GM12878 (cell line): ENCODE results near the gene PNPO. TPM values are rescaled to one million over a fixed set of nuclear protein-coding genes. Genes with fewer than 3 reads are reported as not detected.

Source experiments
- ATAC-seq: fragments of 200-7000 bp; cut with Tn5 transposase; 3 replicates; pipeline ENCODE4 v1.9.1; 2020; ENCODE audit warnings: mild to moderate bottlenecking, moderate library complexity
- BruUV-seq: library from RNA; stranded (reverse); fragments of 400-500 nt; replicated peaks from 2 replicates; lab custom pipeline; 2021; lab: Mats Ljungman, UMichigan
- CTCF ChIA-PET: fragments of 300-600 bp; sonication (Branson Sonifier 250); formaldehyde crosslinking; extraction: SDS; loops from one replicate; lab custom pipeline; 2021; ENCODE audit warnings: inconsistent platforms; lab: Yijun Ruan, JAX
- POLR2A ChIA-PET: fragments of 350-600 bp; formaldehyde crosslinking; extraction: SDS; loops from one replicate; lab custom pipeline; 2021; ENCODE audit warnings: inconsistent platforms; lab: Charles Lee
- RAD21 ChIA-PET: fragments of 300-600 bp; sonication (Branson Sonifier 250); formaldehyde crosslinking; loops from one replicate; lab custom pipeline; 2023; ENCODE audit warnings: antibody characterized with exemption; ENCODE audit not compliant: unreplicated experiment; lab: Charles Lee
- SMC1A ChIA-PET: fragments of 300-600 bp; sonication (Branson Sonifier 250); formaldehyde crosslinking; loops from one replicate; lab custom pipeline; 2023; ENCODE audit not compliant: unreplicated experiment, uncharacterized antibody; lab: Charles Lee
- DNase-seq: peaks from one replicate; pipeline ENCODE4 v3.0.0-alpha.2; 2011; ENCODE audit warnings: low read depth, low spot score
- FAIRE-seq: peaks from 3 replicates; lab custom pipeline; 2011; peaks lifted over from hg19 to GRCh38; lab: Jason Lieb, UNC
- H2AFZ ChIP-seq: 2 replicates; pipeline ENCODE4 v1.6.0; 2011; ENCODE audit warnings: low read depth, low read length, control low read depth; ENCODE audit not compliant: control insufficient read depth
- H3K27ac ChIP-seq: 2 replicates; pipeline ENCODE4 v1.5.1; 2011; ENCODE audit warnings: control low read depth; ENCODE audit not compliant: control insufficient read depth, insufficient read depth
- H3K27me3 ChIP-seq, 2 experiments: replicated peaks in 1 of 2; 2 replicates each; pipeline versions ENCODE4 v1.6.0 to v1.6.1; 2011; ENCODE audit warnings: low read length in 1 of 2; ENCODE audit not compliant: control insufficient read depth in 2 of 2, insufficient read depth in 2 of 2
- H3K36me3 ChIP-seq, 2 experiments: 2 replicates each; pipeline ENCODE4 v1.5.1; 2011; ENCODE audit warnings: low read length in 1 of 2; ENCODE audit not compliant: control insufficient read depth in 2 of 2, insufficient read depth in 2 of 2
- H3K4me1 ChIP-seq: 2 replicates; pipeline ENCODE4 v1.6.1; 2011; ENCODE audit warnings: mild to moderate bottlenecking, low read length, moderate library complexity, mixed read lengths; ENCODE audit not compliant: control insufficient read depth, insufficient read depth
- H3K4me2 ChIP-seq: 2 replicates; pipeline ENCODE4 v1.6.0; 2011; ENCODE audit warnings: control low read depth; ENCODE audit not compliant: control insufficient read depth, insufficient read depth
- H3K4me3 ChIP-seq: fragments of 200-600 bp; sonication (generic); 2 replicates; pipeline ENCODE4 v1.5.1; 2016
- H3K79me2 ChIP-seq: 2 replicates; pipeline ENCODE4 v1.6.0; 2011; ENCODE audit warnings: low read length; ENCODE audit not compliant: control insufficient read depth, insufficient read depth
- H3K9ac ChIP-seq: 2 replicates; pipeline ENCODE4 v1.8.0; 2011; ENCODE audit warnings: low read length, control low read depth, mixed read lengths; ENCODE audit not compliant: control insufficient read depth, insufficient read depth
- H3K9me3 ChIP-seq: replicated peaks from 3 replicates; pipeline ENCODE4 v1.5.1; 2011; ENCODE audit warnings: mild to moderate bottlenecking, low read length; ENCODE audit not compliant: control insufficient read depth, insufficient read depth
- H4K20me1 ChIP-seq: 2 replicates; pipeline ENCODE4 v1.6.0; 2011; ENCODE audit not compliant: control insufficient read depth, insufficient read depth
- ASH2L ChIP-seq: fragments of 300-600, 200-600 bp; sonication (generic); IDR thresholded peaks from 2 replicates; pipeline ENCODE4 v1.6.1; 2017; ENCODE audit warnings: low read depth, mild to moderate bottlenecking, borderline replicate concordance
- CHD4 ChIP-seq: fragments of 200-600 bp; sonication (generic); IDR thresholded peaks from 2 replicates; pipeline ENCODE4 v1.6.1; 2016; ENCODE audit warnings: mild to moderate bottlenecking
- ESRRA ChIP-seq: IDR thresholded peaks from 2 replicates; pipeline ENCODE4 v1.6.1; 2012; ENCODE audit warnings: mild to moderate bottlenecking, low read length, improper control_type of control experiment
- MTA3 ChIP-seq: IDR thresholded peaks from 2 replicates; pipeline ENCODE4 v1.6.1; 2012; ENCODE audit warnings: low read length, inconsistent platforms, borderline replicate concordance
- NFIC ChIP-seq: IDR thresholded peaks from 2 replicates; pipeline ENCODE4 v1.6.1; 2012; ENCODE audit warnings: low read depth, mild to moderate bottlenecking, inconsistent platforms, low read length, moderate library complexity
- RAD21 ChIP-seq: IDR thresholded peaks from 2 replicates; pipeline ENCODE4 v1.6.1; 2011; ENCODE audit warnings: mild to moderate bottlenecking, low read depth, low read length, moderate library complexity; ENCODE audit not compliant: insufficient read depth
- ZSCAN29 ChIP-seq: fragments of 450-650 bp; IDR thresholded peaks from 2 replicates; pipeline ENCODE4 v1.6.1; 2017; ENCODE audit warnings: mild to moderate bottlenecking, moderate library complexity
- WGBS: methylation state at CpG from one replicate; pipeline ENCODE4 v1.1.6; 2016; ENCODE audit warnings: low lambda C conversion rate; ENCODE audit not compliant: insufficient replicate concordance, insufficient coverage; ENCODE audit errors: missing lambda C conversion rate; 5-methylcytosine and 5-hydroxymethylcytosine counted together
- in situ Hi-C: fragments of 300-500 bp; cut with MboI; formaldehyde crosslinking; loops from 9 replicates; pipeline ENCODE4 v1.14.3; 2018; ENCODE audit warnings: mixed read lengths
- intact Hi-C: fragments of 100-400 bp; cut with micrococcal nuclease; formaldehyde crosslinking; loops from one replicate; pipeline ENCODE4 v1.14.2; 2022; ENCODE audit not compliant: unreplicated experiment
- polyA plus RNA-seq, 11 experiments: library from polyadenylated mRNA; depleted of rRNA in 4 of 11; unstranded in 6 of 11; stranded (reverse) in 5 of 11; fragments of >200 nt; fragmentation: Nextera tagmentation in 4 of 11; fragmentation: Illumina TruSeq in 1 of 11; extraction: Ambion mirVana in 4 of 11; extraction: Trizol in 1 of 11; gene quantifications; 1 replicate in 1 of 11; 2 replicates in 10 of 11; pipeline versions ENCODE4 v1.2.1 to v1.2.3, GENCODE V29; 2011 to 2016; ENCODE audit warnings: inconsistent platforms in 2 of 11, missing spikeins in 2 of 11, low read depth in 1 of 11
- total RNA-seq, 4 experiments: library from RNA; depleted of rRNA in 3 of 4; stranded (reverse); fragments of >200 nt in 3 of 4; fragmentation: Illumina TruSeq in 1 of 4; extraction: Trizol in 1 of 4; gene quantifications; 2 replicates each; pipeline versions ENCODE4 v1.2.1 to v1.2.3, GENCODE V29; 2013 to 2021
- TF ChIP-seq, protein P1 (sequence below): fragments of 450-650 bp; IDR thresholded peaks from 2 replicates; pipeline ENCODE4 v1.6.1; 2017; ENCODE audit warnings: mild to moderate bottlenecking, moderate library complexity
- TF ChIP-seq, protein P2 (sequence below): fragments of 450-650 bp; IDR thresholded peaks from 2 replicates; pipeline ENCODE4 v1.6.1; 2018; ENCODE audit warnings: borderline replicate concordance, mild to moderate bottlenecking; ENCODE audit not compliant: partially characterized antibody
- TF ChIP-seq, protein P3 (sequence below): fragments of 450-650 bp; IDR thresholded peaks from 2 replicates; pipeline ENCODE4 v1.6.1; 2017; ENCODE audit warnings: mild to moderate bottlenecking
- TF ChIP-seq, protein P4 (sequence below): fragments of 450-650 bp; IDR thresholded peaks from 2 replicates; pipeline ENCODE4 v1.6.1; 2016; ENCODE audit warnings: mild to moderate bottlenecking, moderate library complexity, borderline replicate concordance

Gene PNPO
- total and polyA plus RNA-seq, 10 of the 15 experiments (the other 5 are each of a cell fraction or from before 2014, with no cell fraction given): 13.9 to 52.6 (median 37.3) TPM

DNA sequence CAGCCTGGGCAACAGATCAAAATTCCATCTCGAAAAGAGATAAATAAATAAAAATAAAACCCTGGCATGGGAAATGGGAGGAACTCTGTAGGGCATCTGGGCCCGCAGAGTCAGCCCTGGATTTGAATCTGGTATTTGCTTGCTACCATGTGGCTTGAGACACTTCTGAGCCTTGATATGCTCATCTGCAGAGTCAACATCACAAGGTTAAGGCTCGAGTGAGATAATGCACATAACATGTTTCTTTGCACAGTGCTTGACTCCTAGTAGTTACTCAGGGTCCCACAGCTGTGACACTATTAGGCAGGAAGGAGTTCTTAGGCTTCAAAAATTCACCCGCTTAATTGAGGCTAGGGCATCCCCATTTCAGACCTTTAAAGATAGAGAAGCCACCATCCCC is 50.8 kb downstream of the PNPO start:
- Histone ChIP-seq H3K27me3 (no peaks in the 10 kb centered on the region), H3K9me3 (no peaks in the 10 kb centered on the region), H3K27ac (no peak overlapping the region), H3K36me3 (no peaks in the 10 kb centered on the region), H2AFZ (no peak overlapping the region), H4K20me1 (no peaks in the 10 kb centered on the region), H3K4me1 (peaks cover 13% of the 10 kb centered on the region), H3K9ac (no peak overlapping the region), H3K4me3 (no peak overlapping the region), H3K4me2 (no peak overlapping the region), H3K79me2 (no peaks in the 10 kb centered on the region)
- intact Hi-C loops: no loop called here
- 38% methylated on average over 4 of the region's 4 CpGs for WGBS
- no peak for DNase-seq
- POLR2A ChIA-PET: interaction anchor here (1.0 kb wide), 2 partner anchors 9 kb away, joined by 3 read pairs; no protein-coding TSS in a partner anchor
- in situ Hi-C loops: no loop called here
- CTCF ChIA-PET: interaction anchor here (2.3 kb wide), 1 partner anchor 13 kb away, joined by 9 read pairs; no protein-coding TSS in a partner anchor
- FAIRE-seq: no peak
- no TSS peak for BruUV-seq
- no peak for ATAC-seq
- SMC1A ChIA-PET: interaction anchor here (1.6 kb wide), 1 partner anchor 10 kb away, joined by 6 read pairs; no protein-coding TSS in a partner anchor
- RAD21 ChIA-PET: interaction anchor here (2.2 kb wide), 1 partner anchor 42 kb away, joined by 6 read pairs; no protein-coding TSS in a partner anchor
- TF ChIP-seq, protein P1, sequence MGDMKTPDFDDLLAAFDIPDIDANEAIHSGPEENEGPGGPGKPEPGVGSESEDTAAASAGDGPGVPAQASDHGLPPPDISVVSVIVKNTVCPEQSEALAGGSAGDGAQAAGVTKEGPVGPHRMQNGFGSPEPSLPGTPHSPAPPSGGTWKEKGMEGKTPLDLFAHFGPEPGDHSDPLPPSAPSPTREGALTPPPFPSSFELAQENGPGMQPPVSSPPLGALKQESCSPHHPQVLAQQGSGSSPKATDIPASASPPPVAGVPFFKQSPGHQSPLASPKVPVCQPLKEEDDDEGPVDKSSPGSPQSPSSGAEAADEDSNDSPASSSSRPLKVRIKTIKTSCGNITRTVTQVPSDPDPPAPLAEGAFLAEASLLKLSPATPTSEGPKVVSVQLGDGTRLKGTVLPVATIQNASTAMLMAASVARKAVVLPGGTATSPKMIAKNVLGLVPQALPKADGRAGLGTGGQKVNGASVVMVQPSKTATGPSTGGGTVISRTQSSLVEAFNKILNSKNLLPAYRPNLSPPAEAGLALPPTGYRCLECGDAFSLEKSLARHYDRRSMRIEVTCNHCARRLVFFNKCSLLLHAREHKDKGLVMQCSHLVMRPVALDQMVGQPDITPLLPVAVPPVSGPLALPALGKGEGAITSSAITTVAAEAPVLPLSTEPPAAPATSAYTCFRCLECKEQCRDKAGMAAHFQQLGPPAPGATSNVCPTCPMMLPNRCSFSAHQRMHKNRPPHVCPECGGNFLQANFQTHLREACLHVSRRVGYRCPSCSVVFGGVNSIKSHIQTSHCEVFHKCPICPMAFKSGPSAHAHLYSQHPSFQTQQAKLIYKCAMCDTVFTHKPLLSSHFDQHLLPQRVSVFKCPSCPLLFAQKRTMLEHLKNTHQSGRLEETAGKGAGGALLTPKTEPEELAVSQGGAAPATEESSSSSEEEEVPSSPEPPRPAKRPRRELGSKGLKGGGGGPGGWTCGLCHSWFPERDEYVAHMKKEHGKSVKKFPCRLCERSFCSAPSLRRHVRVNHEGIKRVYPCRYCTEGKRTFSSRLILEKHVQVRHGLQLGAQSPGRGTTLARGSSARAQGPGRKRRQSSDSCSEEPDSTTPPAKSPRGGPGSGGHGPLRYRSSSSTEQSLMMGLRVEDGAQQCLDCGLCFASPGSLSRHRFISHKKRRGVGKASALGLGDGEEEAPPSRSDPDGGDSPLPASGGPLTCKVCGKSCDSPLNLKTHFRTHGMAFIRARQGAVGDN: no peak
- TF ChIP-seq ZSCAN29: no peak
- TF ChIP-seq, protein P2, sequence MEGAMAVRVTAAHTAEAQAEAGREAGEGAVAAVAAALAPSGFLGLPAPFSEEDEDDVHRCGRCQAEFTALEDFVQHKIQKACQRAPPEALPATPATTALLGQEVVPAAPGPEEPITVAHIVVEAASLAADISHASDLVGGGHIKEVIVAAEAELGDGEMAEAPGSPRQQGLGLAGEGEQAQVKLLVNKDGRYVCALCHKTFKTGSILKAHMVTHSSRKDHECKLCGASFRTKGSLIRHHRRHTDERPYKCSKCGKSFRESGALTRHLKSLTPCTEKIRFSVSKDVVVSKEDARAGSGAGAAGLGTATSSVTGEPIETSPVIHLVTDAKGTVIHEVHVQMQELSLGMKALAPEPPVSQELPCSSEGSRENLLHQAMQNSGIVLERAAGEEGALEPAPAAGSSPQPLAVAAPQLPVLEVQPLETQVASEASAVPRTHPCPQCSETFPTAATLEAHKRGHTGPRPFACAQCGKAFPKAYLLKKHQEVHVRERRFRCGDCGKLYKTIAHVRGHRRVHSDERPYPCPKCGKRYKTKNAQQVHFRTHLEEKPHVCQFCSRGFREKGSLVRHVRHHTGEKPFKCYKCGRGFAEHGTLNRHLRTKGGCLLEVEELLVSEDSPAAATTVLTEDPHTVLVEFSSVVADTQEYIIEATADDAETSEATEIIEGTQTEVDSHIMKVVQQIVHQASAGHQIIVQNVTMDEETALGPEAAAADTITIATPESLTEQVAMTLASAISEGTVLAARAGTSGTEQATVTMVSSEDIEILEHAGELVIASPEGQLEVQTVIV: no peak
- no peak for TF ChIP-seq MTA3
- TF ChIP-seq CHD4: no peak
- no peak for TF ChIP-seq NFIC
- no peak for TF ChIP-seq ASH2L
- TF ChIP-seq, protein P3, sequence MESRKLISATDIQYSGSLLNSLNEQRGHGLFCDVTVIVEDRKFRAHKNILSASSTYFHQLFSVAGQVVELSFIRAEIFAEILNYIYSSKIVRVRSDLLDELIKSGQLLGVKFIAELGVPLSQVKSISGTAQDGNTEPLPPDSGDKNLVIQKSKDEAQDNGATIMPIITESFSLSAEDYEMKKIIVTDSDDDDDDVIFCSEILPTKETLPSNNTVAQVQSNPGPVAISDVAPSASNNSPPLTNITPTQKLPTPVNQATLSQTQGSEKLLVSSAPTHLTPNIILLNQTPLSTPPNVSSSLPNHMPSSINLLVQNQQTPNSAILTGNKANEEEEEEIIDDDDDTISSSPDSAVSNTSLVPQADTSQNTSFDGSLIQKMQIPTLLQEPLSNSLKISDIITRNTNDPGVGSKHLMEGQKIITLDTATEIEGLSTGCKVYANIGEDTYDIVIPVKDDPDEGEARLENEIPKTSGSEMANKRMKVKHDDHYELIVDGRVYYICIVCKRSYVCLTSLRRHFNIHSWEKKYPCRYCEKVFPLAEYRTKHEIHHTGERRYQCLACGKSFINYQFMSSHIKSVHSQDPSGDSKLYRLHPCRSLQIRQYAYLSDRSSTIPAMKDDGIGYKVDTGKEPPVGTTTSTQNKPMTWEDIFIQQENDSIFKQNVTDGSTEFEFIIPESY: no peak
- no peak for TF ChIP-seq ESRRA
- TF ChIP-seq, protein P4, sequence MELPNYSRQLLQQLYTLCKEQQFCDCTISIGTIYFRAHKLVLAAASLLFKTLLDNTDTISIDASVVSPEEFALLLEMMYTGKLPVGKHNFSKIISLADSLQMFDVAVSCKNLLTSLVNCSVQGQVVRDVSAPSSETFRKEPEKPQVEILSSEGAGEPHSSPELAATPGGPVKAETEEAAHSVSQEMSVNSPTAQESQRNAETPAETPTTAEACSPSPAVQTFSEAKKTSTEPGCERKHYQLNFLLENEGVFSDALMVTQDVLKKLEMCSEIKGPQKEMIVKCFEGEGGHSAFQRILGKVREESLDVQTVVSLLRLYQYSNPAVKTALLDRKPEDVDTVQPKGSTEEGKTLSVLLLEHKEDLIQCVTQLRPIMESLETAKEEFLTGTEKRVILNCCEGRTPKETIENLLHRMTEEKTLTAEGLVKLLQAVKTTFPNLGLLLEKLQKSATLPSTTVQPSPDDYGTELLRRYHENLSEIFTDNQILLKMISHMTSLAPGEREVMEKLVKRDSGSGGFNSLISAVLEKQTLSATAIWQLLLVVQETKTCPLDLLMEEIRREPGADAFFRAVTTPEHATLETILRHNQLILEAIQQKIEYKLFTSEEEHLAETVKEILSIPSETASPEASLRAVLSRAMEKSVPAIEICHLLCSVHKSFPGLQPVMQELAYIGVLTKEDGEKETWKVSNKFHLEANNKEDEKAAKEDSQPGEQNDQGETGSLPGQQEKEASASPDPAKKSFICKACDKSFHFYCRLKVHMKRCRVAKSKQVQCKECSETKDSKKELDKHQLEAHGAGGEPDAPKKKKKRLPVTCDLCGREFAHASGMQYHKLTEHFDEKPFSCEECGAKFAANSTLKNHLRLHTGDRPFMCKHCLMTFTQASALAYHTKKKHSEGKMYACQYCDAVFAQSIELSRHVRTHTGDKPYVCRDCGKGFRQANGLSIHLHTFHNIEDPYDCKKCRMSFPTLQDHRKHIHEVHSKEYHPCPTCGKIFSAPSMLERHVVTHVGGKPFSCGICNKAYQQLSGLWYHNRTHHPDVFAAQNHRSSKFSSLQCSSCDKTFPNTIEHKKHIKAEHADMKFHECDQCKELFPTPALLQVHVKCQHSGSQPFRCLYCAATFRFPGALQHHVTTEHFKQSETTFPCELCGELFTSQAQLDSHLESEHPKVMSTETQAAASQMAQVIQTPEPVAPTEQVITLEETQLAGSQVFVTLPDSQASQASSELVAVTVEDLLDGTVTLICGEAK: no peak
- no peak for TF ChIP-seq RAD21
